Suprapubic skin (tissue), 4 donors: ENCODE measurements around the gene CRACR2B.

Source experiments
- EP300 ChIP-seq: sonication (generic); formaldehyde crosslinking; IDR thresholded peaks from one replicate; pipeline ENCODE4 v1.6.1; 2017; ENCODE audit warnings: antibody characterized with exemption
- POLR2AphosphoS5 ChIP-seq, 3 donors: sonication (generic); formaldehyde crosslinking; IDR thresholded peaks; one replicate each; pipeline ENCODE4 v1.6.1; 2017; ENCODE audit warnings: antibody characterized with exemption in 3 of 3

- TF ChIP-seq EP300: no peak
- TF ChIP-seq POLR2AphosphoS5 (IDR thresholded peaks at IDR 0.05): no peak
Observed at GRCh38 chr11:827897-828192, at the start of gene CRACR2B.
